ENCODE data around the gene ACVR1.
"Not testable (repeated sequence)": the region's sequence is repeated elsewhere in the genome, so short reads cannot be mapped to it uniquely, and the experiment has no call there.

The ACVR1 gene

GRCh38 chr2:157891643-157892041 is 15.5 kb upstream of the ACVR1 start:
- no peak for DNase-seq

DNA sequence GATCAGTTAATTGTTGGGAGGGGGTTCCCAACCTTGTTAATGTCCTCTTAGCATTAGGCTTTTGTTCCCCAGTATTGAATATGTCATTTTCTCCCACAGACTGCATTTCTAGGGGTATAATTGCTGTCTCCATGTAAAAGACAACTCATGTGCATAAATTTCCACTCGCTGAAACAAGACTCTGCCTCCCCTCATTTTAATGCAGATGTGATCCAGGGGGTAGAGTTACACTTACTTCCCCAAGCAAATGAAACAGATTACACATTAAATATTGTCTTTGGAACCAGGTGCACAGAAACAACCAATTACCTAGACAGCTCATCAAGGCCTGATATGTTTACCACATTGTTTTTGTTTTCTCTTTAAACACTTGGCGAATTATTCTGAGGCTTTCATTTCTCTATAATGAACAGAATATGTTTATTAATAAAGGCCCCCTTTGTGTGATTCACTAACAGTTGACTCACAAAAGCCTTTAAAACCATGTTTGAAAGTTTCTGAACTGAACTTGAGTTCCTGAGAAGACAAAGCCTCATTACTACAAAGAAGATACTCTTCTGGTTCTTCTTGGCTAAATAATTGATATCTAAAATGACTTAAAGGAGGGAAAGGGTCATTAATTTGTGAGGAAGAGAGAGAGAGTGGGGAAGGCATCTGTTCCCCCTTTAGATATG is 15.0 kb upstream of the ACVR1 start:
- no peak for DNase-seq

- DNase-seq, result no peak
These were observed 11.8 kb upstream of the ACVR1 start for GRCh38 chr2:157887946-157888345.

DNA sequence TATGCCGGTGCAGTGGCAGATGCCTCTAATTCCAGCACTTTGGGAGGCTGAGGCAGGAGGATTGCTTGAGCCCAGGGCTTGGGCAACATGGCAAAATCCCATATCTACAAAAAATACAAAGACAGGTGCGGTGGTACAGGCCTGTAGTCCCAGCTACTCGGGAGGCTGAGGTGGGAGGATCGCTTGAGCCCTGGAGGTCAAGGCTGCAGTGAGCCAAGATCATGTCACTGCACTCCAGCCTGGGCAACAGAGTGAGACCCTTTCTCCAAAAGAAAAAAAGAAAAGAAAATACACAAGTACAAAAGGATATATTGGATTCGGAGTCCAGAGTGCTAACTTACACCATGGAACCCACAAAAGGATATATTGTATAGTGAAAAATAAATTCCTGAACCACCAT is 8.4 kb upstream of the ACVR1 start:
- not testable (repeated sequence) for DNase-seq

- no peak for DNase-seq
These were observed 4.8 kb upstream of the ACVR1 start for GRCh38 chr2:157880927-157881326.

- no peak for DNase-seq
These were observed 1.8 kb upstream of the ACVR1 start for GRCh38 chr2:157877761-157878400.

DNA sequence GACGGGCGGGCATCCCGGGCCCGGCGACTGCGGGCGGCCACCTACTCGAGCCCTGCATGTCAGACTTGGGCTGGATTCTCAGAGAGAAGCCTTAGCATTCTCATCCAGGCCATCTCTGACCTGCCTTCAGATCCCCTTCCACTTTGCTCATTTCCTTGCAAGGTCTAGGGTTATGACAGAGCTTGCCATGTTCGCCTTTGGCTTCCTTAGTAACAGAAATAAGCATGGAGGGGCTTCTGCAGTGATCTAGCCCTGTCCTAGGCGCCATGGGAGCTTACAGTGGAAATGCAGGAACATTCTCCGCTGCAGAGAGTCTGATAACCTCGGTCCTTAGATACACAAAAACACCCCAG is 632 bp upstream of the ACVR1 start:
- no peak for DNase-seq

DNA sequence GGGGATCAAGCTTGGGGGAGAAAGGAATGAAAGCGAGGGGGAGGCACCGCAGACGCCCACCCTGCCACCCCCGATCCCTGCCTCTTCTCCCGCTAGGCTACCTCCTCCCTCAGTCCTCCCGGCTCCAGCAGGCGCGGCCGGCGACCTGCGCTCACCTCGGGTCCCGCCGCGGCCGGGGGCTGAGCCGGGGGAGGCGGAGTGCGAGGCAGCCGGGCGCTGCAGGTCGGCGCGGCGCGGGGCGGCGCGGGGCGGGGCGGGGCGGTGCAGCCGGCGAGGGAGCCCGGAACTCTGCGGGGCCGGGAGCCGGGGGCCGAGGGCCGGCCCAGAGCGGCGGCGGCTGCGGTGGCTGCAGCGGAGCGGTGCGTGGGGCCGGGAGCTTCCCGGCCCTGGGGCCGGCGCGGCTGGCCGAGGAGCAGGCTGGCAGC is 477 bp downstream of the ACVR1 start:
- DNase-seq, result no peak

- DNase-seq, result peak; percentile 91
These were observed 1.0 kb downstream of the ACVR1 start for GRCh38 chr2:157874997-157875640.

GRCh38 chr2:157874348-157874747 is 1.8 kb downstream of the ACVR1 start:
- DNase-seq, result no peak

GRCh38 chr2:157872791-157873190 is 3.3 kb downstream of the ACVR1 start:
- no peak for DNase-seq

- DNase-seq, result no peak
These were observed 4.7 kb downstream of the ACVR1 start for GRCh38 chr2:157871415-157871814.

DNA sequence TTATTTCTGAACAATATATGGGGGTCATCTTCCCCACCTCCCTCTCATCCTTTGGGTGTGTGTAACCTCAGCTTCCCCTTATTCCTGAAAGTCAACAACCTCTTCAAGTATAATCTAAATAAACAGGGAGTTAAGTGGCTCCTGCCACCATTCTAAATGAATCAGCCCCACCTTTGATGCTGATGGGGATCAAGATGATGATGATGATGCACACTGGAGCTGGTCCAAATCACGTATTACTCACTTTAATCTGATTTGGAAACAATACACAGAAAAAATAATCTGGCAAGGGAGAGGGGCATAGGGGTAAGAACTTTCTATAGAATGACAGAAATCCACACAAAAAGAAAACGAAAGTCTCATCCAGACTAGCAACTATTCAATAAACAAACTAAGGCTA is 7.1 kb downstream of the ACVR1 start:
- DNase-seq, result peak; percentile 32

- no peak for DNase-seq
These were observed 8.4 kb downstream of the ACVR1 start for GRCh38 chr2:157867703-157868102.

DNA sequence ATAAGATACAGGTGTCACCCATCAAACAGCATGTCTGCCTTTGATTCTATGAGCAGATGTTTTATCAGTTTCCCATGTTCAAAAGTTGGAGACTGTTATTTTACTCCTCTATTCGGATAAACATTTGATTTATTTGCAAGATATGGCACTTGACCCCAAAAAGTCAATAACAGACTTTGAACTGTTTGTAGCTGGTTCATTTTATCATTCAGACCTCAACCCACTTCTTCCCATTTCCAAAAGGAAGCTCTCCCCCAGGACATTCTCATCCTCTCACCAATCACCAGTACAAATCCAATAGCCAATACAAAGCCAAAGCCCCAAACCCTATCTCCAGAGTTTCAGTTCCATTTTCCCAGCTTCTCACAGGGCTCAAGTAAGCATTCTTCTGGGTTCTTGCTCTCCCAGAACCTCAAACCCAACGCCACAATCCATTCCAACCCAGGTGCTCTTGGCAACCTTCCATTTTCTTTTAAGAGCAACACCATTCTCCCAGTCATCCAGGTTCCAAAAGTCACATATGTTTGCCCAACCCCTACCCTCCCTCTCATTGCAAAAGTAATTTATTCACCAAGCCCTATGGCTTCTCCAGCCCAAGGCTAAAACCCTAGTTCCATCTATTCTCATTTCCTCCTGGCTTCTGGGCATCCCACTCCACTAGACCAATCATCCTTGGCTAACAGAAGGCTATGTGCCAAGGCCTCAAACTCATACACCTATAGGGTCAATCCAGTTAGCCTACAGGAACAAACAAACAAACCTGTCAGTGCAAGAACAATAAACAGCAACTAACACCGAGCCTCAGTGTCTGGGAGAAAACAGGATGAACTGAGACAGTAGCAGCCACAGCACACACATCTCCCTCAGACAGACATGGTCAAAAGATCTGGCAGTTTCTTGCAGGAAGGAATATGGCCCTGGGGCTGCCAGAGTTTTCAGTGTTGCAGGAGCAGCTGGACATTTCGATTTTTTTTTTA is 9.2 kb downstream of the ACVR1 start:
- DNase-seq, result no peak

DNA sequence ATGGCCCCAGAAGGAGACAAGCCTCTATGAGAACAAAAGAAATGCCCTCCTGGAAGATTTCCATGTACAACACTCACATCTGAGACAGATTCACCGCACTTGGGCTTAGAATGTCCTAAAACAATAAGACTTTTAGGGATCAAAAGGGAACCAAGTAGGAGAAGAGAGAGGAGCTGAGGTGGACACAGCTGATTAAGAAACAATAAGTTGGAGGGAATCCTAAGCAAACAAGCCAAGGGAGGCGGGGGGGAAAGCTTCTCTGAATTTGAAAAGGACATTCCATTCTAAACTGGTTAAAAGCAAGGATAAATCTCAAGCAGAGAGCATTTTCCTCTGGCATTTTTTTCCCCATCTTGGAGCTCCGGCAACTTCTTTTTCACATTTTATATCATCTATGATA is 9.9 kb downstream of the ACVR1 start:
- DNase-seq, result peak; percentile 32

DNA sequence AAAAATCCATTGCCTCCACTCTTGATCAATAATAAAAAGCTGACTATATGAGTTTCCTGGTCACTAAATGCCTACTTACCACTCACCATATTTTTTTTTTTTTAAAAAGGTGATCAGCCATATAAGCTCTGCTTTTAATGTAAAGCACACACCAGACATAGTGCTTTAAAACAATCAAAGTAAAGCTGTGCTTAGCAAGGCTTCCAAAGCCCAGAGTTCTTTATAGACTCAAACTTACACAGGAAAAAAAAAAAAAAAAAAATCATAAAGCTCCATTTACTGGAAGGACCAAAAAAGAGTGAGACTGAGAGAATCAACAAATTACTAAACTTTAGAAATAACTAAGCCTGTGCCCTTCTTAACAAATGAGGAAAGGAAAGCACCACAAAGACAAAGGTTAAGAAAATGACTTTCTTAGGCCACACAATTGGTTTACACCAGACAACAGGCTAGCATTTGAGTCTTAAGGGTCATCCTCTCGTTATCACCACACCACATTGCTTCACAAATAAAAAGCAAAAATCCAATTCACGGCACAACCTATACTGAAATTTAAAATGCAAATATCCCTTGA is 11.2 kb downstream of the ACVR1 start:
- no peak for DNase-seq

DNA sequence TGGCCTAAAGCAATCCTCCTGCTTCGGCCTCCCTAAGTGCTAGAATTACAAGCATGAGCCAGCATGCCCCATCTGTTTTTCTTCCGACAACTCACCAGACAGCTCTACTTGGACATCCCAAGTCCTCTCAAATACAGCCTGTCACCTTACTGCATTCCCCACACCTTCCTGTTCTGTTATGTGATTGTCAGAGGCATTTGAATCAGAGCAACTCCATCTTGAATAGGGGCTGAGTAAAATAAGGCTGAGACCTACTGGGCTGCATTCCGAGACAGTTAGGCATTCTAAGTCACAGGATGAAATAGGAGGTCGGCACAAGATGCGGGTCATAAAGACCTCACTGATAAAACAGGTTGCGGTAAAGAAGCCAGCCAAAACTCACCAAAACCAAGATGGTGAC is 17.3 kb downstream of the ACVR1 start:
- DNase-seq, result no peak

GRCh38 chr2:157857881-157858280 is 18.2 kb downstream of the ACVR1 start:
- peak; percentile 59 for DNase-seq

- peak; percentile 51 for DNase-seq
These were observed 20.0 kb downstream of the ACVR1 start for GRCh38 chr2:157856187-157856515.

GRCh38 chr2:157853820-157854219 is 22.3 kb downstream of the ACVR1 start:
- no peak for DNase-seq

DNA sequence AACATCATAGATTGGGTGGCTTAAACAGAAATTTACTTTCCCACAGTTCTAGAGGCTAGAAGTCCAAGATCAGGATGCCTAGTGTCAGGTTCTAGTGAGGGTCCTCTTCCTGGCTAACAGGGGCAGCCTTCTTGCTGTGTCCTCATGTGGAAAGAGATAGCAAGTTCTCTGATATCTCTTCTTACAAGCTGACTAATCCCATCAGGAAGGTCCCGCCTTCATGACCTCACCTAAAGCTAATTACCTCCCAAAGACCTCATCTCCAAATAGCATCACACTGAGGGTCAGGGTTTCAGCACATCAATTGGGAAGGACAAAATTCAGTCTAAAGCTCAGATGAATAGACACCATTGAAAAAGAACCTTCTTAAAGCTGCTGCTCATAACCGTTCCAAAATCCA is 22.9 kb downstream of the ACVR1 start:
- peak; percentile 33 for DNase-seq

GRCh38 chr2:157849591-157849990 is 26.5 kb downstream of the ACVR1 start:
- DNase-seq, result no peak

Data from fibroblast of skin of right biceps (primary cell).